Uterus (tissue), 4 donors: ENCODE data around the gene RPS24. TPM values are rescaled to one million over a fixed set of nuclear protein-coding genes. Genes with fewer than 3 reads are reported as not detected.

Source experiments
- DNase-seq, 2 donors: peaks; one replicate each; pipeline ENCODE4 v3.0.0-alpha.2; 2019 to 2020
- H3K27ac ChIP-seq, 2 donors: fragments of 200-600 bp; sonication (generic); 1 replicate in 1 of 2; 2 replicates in 1 of 2; pipeline ENCODE4 v1.5.1; 2016 to 2018
- H3K27me3 ChIP-seq, 2 donors: fragments of 200-600 bp; sonication (generic); one replicate each; pipeline ENCODE4 v1.5.1; 2018 to 2019; ENCODE audit warnings: control low read depth in 1 of 2
- H3K36me3 ChIP-seq, 2 donors: fragments of 200-600 bp; sonication (generic); one replicate each; pipeline ENCODE4 v1.5.1; 2019; ENCODE audit warnings: control low read depth in 1 of 2
- H3K4me1 ChIP-seq, 2 donors: fragments of 200-600 bp; sonication (generic); one replicate each; pipeline ENCODE4 v1.5.1; 2018 to 2019; ENCODE audit warnings: control low read depth in 1 of 2
- H3K4me3 ChIP-seq, 2 donors: fragments of 200-600 bp; sonication (generic); 1 replicate in 1 of 2; 2 replicates in 1 of 2; pipeline ENCODE4 v1.5.1; 2018 to 2019; ENCODE audit warnings: mild to moderate bottlenecking in 1 of 2
- H3K9me3 ChIP-seq, 2 donors: fragments of 200-600 bp; sonication (generic); one replicate each; pipeline ENCODE4 v1.5.1; 2019; ENCODE audit warnings: control low read depth in 1 of 2
- POLR2A ChIP-seq, 2 donors: fragments of 450-650 bp; IDR thresholded peaks; one replicate each; pipeline ENCODE4 v1.6.1; 2016; ENCODE audit warnings: antibody characterized with exemption in 2 of 2, mild to moderate bottlenecking in 1 of 2, moderate library complexity in 1 of 2
- intact Hi-C: fragments of 100-400 bp; cut with DNase I; formaldehyde crosslinking; loops from one replicate; pipeline ENCODE4 v1.15.1; 2023; ENCODE audit warnings: low total_unique reads
- total RNA-seq, 4 donors: library from RNA; depleted of rRNA in 3 of 4; stranded (reverse); fragments of >200 nt in 3 of 4; gene quantifications; one replicate each; pipeline versions ENCODE4 v1.1.0 to v1.2.4, GENCODE V29; 2014 to 2023
- TF ChIP-seq, protein P1 (sequence below), 4 experiments: fragments of 200-600 bp in 2 of 4; fragments of 450-650 bp in 2 of 4; sonication (generic) in 2 of 4; IDR thresholded peaks; one replicate each; pipeline ENCODE4 v1.5.1; 2016 to 2019; ENCODE audit warnings: antibody characterized with exemption in 4 of 4, mild to moderate bottlenecking in 2 of 4, moderate library complexity in 1 of 4
- donor health status: DM: yes; HTN: yes; CAD: no.

The RPS24 gene
- total RNA-seq, 4 donors from 2014 or later: 1,764 to 3,381 (median 2,593) TPM

- no peak for DNase-seq
- Histone ChIP-seq H3K4me3 (no peak overlapping the region), H3K27me3 (no peaks in the 10 kb centered on the region), H3K4me1 (no peaks in the 10 kb centered on the region), H3K27ac (no peak overlapping the region), H3K36me3 (no peaks in the 10 kb centered on the region), H3K9me3 (no peaks in the 10 kb centered on the region)
- TF ChIP-seq, protein P1, sequence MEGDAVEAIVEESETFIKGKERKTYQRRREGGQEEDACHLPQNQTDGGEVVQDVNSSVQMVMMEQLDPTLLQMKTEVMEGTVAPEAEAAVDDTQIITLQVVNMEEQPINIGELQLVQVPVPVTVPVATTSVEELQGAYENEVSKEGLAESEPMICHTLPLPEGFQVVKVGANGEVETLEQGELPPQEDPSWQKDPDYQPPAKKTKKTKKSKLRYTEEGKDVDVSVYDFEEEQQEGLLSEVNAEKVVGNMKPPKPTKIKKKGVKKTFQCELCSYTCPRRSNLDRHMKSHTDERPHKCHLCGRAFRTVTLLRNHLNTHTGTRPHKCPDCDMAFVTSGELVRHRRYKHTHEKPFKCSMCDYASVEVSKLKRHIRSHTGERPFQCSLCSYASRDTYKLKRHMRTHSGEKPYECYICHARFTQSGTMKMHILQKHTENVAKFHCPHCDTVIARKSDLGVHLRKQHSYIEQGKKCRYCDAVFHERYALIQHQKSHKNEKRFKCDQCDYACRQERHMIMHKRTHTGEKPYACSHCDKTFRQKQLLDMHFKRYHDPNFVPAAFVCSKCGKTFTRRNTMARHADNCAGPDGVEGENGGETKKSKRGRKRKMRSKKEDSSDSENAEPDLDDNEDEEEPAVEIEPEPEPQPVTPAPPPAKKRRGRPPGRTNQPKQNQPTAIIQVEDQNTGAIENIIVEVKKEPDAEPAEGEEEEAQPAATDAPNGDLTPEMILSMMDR (IDR thresholded peaks at IDR 0.05): no peak
- intact Hi-C loops: no loop called here
These were observed 15.8 kb upstream of the RPS24 start for GRCh38 chr10:78017856-78018255.

GRCh38 chr10:78019264-78019663 lies 14.4 kb upstream of the RPS24 start:
- TF ChIP-seq, protein P1 (IDR thresholded peaks at IDR 0.05): no peak
- TF ChIP-seq POLR2A (IDR thresholded peaks at IDR 0.05): no peak
- Histone ChIP-seq H3K27ac (no peak overlapping the region), H3K9me3 (no peaks in the 10 kb centered on the region), H3K27me3 (no peaks in the 10 kb centered on the region), H3K4me3 (no peak overlapping the region), H3K36me3 (no peaks in the 10 kb centered on the region), H3K4me1 (no peaks in the 10 kb centered on the region)
- no peak for DNase-seq
- intact Hi-C loops: no loop called here

DNA sequence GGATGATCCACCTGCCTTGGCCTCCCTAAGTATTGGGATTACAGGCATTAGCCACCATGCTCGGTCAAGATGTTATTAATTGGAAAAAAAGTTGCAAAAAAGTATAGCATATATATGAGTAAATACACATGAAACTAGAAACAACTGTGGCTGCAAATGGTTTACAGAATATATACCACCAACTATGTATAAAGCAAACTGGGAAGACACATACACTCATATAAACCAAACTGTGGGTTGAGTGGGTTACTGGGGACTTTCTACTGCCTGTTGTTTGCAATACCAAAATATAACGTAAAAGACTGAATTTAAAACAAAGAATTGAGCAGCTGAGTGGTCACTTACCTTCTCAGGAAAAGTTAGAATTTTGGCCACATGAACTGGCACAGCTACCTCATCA lies 12.5 kb upstream of the RPS24 start:
- DNase-seq: no peak
- intact Hi-C loops: no loop called here
- H3K4me3 ChIP-seq: no peak overlapping the region
- TF ChIP-seq POLR2A (IDR thresholded peaks at IDR 0.05): no peak
- H3K9me3 ChIP-seq: no peaks in the 10 kb centered on the region
- no peak overlapping the region for H3K27ac ChIP-seq
- H3K36me3 ChIP-seq: no peaks in the 10 kb centered on the region
- no peaks in the 10 kb centered on the region for H3K27me3 ChIP-seq
- H3K4me1 ChIP-seq: no peaks in the 10 kb centered on the region

GRCh38 chr10:78023741-78024140 lies 9.9 kb upstream of the RPS24 start:
- no peaks in the 10 kb centered on the region for H3K27me3 ChIP-seq
- H3K9me3 ChIP-seq: no peaks in the 10 kb centered on the region
- H3K27ac ChIP-seq: no peak overlapping the region
- DNase-seq: no peak
- H3K4me3 ChIP-seq: no peak overlapping the region
- H3K4me1 ChIP-seq: no peaks in the 10 kb centered on the region
- no peaks in the 10 kb centered on the region for H3K36me3 ChIP-seq
- intact Hi-C loops: no loop called here
- TF ChIP-seq, protein P1 (IDR thresholded peaks at IDR 0.05): no peak
- no peak for TF ChIP-seq POLR2A (IDR thresholded peaks at IDR 0.05)

DNA sequence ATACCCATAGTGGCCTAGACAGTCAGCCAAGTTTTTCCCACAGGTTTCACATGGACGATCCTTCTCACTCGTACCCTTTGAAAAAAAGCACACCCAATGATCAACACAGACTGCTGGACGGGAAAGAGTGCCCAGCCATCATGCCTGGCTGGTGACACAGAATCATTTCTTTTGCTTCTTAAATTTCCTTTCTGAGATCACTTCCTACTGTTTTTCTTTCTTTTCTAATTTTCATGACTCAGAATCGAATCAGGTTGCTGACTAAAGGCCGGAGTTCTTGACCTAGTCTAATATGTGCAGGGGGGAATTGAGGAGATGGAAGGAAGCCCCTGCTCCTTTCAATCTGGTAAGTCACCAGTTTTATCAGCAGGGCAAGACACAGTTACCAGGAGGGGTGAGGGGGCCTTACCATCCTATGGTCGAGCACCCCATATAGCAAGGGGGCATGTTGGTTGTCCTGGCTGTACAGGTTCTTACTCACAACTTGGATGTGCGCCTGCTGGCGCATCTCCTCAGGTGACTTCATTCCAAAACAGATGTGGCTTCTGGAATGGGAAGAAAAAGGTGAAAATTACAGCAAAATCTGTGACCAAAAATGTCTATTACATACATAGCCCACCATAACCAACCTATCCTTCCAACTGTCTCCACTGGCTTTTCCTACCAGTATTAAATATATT lies 7.8 kb upstream of the RPS24 start:
- Histone ChIP-seq H3K27me3 (no peaks in the 10 kb centered on the region), H3K27ac (no peak overlapping the region), H3K9me3 (no peaks in the 10 kb centered on the region), H3K4me3 (no peak overlapping the region), H3K4me1 (no peaks in the 10 kb centered on the region), H3K36me3 (no peaks in the 10 kb centered on the region)
- intact Hi-C loops: loop anchor here (5.0 kb wide), 1 partner anchor 179 kb away; no protein-coding TSS in a partner anchor
- TF ChIP-seq POLR2A (IDR thresholded peaks at IDR 0.05): no peak
- TF ChIP-seq, protein P1 (IDR thresholded peaks at IDR 0.05): no peak
- DNase-seq: no peak
